DMS53 (cell line): ENCODE measurements around the gene VAT1L.

Experiments
- DNase-seq: peaks from one replicate; lab custom pipeline; 2025; lab: John Stamatoyannopoulos, UW

The VAT1L gene, protein sequence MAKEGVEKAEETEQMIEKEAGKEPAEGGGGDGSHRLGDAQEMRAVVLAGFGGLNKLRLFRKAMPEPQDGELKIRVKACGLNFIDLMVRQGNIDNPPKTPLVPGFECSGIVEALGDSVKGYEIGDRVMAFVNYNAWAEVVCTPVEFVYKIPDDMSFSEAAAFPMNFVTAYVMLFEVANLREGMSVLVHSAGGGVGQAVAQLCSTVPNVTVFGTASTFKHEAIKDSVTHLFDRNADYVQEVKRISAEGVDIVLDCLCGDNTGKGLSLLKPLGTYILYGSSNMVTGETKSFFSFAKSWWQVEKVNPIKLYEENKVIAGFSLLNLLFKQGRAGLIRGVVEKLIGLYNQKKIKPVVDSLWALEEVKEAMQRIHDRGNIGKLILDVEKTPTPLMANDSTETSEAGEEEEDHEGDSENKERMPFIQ

DNA sequence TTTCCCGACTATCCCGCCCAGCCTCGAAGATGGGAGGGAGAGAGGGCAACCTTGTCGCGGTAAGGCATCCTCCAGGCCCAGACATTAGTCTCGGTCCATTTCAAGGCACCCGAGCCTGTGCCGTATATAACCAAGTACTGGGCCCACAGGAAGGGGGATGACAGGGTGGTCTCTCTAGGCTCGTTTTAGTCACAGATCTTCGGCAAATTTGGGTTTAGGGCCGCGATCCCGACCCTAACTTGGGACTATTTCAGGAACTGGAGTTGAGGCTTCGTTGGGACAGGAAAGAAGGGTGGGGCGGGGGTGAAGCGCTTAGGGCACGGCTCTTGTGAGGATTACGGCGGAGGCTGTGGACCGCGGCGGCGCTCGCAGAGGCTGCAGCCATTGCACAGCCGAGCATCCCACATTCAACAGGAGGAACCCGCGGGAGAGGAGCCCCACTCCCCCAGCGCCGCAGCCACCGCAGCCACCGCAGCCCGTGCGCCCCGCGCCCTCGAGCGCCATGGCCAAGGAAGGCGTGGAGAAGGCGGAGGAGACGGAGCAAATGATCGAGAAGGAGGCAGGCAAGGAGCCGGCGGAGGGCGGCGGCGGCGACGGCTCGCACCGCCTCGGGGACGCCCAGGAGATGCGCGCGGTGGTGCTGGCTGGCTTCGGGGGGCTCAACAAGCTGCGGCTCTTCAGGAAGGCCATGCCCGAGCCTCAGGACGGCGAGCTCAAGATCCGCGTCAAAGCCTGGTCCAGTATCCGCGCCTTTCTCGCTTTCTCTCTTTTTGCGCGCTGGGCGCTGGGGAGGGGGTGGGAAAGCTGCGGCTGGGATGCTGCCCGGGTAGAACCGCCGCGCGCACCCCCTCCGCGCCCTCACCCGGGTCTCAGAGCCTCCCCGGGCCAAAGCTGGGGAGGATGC lies at the start of gene VAT1L:
Gene VAT1L, plus strand, starts transcription at position 384 of the 904 bp plus-strand sequence. Its CDS starts 119 bp downstream, at position 503.
- DNase-seq, result no peak

DNA sequence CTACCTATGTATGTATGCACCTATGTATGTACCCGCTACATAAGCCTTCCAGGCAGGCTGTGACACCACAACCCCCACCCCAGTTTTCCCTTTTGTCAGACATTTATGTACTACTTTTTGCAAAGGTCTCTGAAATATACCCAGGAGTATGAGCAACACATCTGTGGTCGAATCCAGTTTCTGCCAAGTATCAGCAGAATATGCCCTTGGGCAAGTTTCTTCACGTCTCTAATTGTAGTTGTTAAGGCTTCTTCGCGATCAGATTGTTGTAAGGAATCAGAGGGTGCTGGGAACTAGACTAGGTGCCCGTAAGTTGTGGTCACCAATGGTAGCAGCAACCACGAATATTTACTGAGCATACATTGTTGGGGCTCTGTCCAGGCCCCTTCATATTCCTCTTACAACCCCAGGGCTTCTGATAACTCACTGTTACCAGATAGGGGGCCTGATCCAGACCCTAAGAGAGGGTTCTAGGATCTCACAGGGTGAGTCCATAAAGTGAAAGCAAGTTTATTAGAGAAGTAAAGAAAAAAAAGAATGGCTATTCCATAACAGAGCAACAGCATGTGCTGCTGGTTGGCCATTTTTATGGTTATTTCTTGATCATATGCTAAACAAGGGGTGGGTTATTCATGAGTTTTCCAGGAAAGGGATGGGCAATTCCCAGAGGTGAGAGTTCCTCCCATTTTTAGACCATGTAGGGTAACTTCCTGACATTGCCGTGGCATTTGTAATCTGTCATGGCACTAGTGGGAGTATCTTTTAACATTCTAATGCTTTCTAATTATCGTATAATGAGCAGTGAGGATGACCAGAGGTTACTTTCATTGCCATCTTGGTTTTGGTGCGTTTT lies 49.4 kb upstream of the VAT1L start:
- DNase-seq, result no peak

DNA sequence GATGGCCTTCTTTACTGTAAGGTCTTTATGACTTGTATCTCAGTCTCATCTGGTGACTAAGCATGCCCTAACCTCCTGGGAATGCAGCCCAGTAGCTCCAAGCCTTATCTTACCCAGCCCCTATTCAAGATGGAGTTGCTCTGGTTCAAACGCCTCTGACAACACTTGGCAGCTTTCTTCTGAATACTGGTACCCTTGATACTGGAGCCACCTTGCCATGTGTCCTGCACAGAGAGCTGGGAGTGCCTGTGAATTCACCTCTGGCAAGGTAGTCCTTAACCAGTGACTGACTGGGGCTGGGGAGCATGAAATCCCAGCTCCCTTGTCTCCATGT lies 48.8 kb upstream of the VAT1L start:
- no peak for DNase-seq

DNA sequence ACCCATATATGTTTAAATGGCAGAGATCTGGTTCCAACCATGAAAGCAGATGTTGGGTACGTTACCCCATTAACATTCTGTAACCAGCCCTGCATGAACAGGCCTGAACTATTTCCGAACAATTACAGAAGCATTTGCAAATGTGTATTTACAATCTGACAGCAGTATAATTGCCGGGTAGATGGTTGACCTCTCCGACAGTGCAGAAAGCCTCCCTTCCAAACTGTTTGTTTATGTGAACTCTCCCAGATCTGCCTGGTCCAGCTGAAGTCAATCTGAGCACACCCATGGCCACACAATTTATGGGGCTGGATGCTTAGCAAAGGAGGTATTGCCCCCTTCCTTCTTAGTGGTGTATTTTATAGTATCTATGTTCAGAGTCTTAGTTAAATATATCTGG lies 44.2 kb upstream of the VAT1L start:
- DNase-seq, result no peak

DNA sequence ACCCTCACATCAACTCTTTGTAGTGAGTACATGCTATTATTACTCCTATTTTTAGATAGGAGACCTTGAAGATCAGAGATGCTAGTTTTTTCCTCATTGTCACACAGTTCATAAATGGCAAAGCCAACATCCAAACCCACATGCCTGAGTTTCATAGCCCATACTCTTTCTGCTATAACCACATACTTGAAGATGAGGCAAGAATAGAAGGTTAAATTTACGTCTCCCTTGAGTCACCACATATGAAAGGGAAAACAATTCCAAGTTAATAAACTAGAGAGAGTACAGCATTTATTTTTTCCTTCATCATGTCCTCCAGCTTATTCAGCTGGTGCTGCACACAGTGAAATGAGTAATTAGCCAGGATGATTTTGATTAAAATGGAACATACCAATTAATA lies 42.4 kb upstream of the VAT1L start:
- no peak for DNase-seq

DNA sequence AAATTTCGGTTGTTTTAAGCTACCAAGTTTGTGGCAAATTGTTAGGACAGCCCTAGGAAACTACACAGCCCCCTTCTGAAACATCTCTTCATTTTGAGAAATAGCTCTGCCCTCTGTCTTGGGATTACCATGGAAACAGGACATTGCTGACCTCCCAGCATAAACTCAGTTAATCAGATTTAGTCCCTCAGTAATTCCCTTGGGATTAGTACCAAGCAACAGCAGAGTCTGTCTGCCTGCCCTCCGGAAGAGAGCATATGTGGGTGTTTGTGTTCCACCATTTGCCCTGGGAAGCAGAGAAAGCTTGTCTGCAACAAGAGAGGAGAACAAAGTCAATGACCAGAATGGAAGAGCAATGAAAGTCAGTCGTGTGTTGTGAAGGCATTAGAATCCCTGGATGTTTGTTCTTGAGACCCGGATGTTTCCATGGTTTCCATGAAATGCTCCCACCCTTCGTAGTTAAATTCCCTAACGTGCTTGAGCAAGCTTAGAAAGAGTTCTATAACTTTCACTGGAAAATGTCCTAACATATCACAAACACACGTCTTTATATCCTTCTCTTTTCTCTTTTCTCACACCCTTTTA lies 39.9 kb upstream of the VAT1L start:
- no peak for DNase-seq

DNA sequence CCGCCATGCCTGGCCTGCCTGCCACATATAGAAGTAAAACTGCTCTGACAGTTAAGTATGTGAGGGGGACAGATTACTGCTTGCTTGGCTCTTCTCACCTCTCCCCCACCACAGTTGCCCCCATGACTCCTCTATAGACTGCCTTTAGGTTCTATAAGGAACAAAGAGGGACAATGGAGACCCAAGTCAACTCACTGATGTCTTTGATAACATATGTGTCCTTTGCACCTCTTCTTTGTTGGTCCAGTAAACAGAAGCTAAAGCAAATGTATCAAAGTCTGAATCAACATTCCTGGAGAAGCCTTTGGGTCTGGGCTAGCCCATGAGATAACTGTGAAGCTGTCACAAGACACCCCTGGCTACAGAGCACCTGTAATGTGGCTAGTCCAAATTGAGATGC lies 38.9 kb upstream of the VAT1L start:
- no peak for DNase-seq

DNA sequence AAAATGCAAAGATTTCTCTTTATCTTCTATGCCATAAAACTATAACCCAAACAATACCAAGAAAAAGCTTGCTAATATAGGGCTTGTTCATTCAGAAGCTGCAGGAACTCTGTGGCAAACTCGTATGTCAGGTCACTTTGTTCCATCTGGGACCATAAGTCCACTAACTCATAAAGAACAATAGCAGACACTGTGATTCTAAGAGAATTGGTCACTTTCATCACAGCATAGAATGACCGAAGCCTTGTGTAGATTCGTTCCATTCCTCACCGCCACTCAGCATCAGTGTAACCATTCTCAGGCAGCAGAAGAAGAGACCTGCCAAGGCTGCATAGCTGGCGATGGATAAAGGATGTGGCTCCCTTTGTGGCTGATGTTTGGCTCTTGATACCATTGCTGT lies 30.3 kb upstream of the VAT1L start:
- DNase-seq, result no peak

DNA sequence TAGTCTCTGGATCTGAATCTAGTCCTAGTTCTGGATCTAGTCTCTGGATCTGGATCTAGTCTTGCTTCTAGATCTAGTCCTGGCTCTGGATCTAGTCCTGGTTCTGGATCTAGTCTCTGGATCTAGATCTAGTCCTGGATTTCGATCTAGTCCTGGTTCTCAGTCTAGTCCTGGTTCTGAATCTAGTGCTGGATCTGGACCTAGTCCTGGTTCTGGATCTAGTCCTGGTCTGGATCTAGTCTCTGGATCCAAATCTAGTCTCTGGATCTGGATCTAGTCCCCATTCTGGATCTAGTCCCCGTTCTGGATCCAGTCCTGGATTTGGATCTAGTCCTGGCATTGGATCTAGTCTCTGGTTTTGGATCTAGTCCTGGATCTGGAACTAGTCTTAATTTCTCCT lies 29.9 kb upstream of the VAT1L start:
- DNase-seq, result no peak

DNA sequence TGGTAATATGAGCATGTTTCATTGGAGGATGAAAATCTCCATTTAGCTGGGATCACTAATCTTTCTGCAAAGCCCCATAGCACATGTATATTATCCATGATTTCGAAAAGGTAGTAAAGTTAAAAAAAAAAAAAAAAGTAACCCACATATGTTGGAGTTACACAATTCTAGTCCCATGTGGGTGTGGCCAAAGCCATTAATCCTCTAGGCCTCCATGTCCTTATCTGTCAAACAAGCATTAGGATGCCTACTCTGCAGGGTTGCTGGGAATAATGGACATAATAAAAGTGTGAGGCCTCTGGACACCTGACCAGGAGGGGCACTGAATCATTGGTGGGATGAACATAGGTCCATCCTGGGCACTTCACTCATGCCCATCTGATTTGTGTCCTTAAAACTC lies 29.2 kb upstream of the VAT1L start:
- no peak for DNase-seq

DNA sequence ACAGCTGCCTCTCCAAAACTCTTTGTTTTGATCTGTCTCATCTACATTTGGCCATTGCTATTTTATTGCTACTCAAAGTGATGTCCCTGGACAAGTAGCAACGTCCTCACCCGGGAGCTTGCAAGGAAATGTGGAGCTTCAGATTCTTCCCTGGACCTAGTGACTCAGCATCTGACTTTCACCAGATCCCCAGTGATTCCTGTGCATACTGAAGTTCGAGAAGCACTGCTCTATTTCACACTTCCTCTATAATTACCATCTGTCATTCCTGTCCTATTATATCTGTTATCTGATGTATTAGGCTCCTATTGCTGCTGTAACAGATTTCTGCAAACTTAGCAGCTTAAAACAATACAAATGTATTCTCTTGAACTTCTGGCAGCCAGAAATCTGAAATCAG lies 28.5 kb upstream of the VAT1L start:
- DNase-seq, result no peak

DNA sequence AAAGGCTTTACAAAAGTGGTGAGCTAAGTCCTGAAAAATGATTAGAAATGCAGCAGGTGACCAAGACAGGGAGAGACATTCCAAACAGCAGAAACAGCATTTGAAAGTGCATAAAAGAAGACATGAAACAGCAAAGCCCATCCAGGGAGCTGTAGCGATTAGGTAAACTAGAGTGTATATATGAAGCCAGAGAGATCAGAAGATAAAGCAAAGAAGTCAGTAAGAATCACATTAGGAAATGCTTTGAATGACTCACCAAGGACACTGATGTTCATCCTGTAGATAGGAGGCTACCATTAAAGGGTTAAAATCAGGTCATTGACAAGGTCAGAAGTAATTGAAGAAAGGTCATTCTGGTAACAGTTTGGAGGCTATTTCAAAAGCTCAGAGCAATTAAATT lies 27.6 kb upstream of the VAT1L start:
- no peak for DNase-seq

DNA sequence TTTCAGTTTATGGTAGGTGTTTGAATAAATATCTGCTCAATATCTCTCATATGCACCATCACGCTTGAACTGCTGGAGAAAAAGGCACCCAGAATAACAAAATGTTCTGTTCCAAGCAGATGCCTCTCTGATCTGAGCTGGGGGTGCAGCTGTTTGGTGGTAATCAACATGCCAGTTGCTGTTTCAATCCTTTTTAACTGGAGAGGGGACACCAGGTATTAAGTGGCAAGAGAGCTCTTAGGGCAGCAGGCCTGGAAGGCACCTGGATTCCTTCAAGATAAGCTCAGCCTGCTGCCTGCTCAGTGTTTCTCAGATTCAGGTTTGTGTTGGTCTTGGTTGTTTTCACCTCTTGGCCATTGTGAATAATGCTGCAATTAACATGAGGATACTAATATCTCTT lies 27.2 kb upstream of the VAT1L start:
- DNase-seq, result no peak

DNA sequence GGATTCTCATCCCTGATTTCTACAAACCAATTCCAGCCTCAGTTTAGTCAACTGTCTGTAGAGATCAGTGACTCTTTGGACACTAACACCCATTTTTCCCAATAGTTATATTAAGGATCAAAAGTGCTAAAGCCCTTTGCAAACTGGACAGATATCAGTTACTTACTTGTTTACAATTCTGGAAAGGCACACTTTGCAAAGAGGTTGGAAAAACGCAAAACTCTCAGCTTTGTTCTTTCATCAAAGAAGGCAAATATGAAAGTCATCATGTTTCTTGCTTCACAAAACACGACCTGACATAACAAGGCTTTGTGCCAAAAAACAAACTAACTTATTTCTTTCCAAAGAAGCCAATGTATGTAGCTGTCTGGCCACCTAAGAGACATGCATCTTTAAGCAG lies 26.1 kb upstream of the VAT1L start:
- DNase-seq, result no peak

DNA sequence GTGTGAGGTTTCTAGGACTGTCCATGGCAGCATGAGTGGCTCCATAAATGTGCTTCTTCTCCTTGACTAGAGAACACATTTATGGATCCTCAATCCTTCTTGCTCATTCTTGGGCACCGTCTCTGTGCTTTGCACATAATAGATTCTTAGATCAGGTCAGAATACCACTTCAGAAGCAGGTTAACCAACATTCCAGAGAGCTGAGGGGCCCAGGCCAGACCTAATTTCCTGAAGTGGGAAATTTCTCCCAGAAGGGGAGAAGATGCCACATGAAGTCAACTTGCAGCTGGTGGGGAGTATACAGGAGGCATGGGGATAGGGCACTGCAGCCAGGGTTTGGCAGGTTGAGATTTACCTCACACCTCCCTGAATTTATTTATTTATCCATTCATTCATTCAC lies 24.4 kb upstream of the VAT1L start:
- no peak for DNase-seq

DNA sequence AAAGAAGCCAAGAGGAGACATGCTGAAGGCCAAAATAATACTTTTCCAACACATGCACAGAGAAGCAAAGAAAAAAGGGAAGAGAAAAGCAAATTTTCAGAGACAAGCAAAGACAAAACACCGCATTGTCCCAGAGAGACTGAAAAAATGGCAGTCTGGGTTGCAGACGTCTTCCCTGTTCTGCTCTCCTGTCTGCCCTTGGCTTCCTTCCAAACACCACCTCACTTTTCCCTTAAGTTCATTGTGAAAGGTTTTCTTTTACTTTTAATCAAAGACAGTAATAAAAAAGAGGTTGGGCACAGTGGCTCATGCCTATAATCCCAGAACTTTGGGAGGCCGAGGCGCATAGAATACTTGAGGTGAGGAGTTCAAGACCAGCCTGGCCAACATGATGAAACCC lies 21.2 kb upstream of the VAT1L start:
- no peak for DNase-seq

DNA sequence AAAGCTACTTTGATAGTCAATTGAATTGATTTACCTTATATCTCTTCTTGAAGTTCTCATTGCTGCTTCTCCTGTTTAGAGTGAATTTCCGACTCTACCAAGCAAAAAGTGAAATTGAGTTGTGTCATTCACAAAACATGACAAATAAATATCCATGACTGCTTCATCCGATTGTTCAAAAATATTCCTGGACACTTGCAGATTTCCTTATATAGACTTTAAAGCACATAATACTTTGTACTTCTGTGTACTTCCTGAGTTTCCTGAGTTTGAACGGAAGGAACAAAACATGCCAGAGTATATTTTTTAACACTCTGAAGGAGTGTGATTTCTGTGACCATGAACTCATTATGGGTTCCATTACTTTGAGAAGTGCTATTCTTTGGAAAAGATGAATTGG lies 20.5 kb upstream of the VAT1L start:
- DNase-seq, result no peak

DNA sequence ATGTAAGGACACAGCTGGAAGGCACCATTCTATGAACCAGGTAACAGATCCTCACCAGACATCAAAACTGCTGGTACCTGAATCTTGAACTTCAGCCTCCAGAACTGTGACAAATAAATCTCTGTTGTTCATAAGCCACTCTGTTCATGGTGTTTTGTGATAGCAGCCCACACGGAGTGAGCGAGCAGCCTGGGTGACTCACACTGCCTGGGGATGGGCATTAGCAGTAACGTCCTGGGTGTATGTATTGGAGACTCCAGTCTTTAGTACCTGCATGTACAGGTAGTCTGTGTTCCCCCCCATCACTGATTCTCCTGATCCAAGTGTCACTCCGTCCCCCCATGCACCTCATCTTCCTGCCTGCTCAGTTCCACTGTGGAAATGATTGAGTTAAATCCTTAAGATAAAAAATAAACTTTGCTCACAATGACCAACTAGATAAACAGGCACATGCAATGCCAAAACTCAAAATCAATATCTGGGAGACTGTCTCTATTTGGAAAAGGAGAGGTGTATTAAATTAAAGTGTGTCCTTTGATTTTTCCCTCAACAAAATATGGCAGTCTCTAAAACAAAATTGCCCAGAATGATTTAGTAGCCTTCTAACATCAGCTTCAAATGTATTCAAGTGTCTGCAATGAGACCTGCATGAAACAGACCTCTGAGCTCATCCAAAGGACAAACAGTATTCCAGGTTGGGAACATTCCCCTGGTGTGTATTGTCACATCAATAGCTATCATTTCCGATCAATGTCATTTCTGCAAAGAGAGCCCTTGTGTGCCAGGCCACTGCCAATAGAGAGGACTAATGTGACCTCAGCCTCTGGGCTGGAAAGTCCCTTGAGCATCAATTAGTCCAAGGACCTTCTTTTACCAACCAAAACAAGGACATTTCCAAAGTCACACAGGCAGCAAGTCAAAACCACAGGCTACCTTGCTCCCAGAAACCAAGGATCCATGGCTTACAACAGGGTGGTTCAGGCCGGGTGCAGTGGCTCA lies 12.2 kb upstream of the VAT1L start:
- DNase-seq, result no peak

DNA sequence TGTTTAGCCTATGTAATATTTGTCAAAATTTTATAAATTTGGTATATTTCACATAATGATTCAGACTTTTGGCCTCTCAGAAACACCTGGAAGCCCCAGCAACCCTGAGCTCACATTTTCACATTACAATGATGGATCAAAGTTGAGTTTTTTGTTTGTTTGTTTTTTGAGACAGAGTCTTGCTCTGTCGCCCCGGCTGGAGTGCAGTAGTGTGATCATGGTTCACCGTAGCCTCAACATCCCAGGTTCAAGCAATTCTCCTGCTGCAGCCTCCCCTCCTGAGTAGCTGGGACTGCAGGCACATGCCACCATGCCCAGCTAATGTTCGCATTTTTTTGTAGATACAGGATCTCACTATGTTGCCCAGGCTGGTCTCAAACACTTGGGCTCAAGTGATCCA lies 10.6 kb upstream of the VAT1L start:
- no peak for DNase-seq

DNA sequence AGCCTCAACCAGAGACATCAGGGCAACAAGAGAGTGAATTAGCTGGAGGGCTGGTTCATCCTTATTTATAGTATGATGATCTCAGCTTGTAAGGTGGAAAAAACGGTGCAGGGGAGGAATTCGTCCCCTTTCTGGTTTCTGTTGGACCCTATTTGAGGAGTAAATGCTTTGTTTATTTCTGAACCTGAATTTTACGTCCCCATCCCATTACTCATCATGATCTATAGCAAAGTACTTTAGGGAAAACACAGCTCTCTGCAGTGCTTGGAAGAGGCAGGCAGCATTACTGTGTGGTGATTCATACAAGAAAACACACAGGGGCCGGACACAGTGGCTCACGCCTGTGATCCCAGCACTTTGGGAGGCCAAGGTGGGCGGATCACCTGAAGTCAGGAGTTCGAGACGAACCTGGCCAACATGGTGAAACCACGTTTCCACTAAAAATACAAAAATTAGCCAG lies 8.0 kb upstream of the VAT1L start:
- DNase-seq, result no peak

DNA sequence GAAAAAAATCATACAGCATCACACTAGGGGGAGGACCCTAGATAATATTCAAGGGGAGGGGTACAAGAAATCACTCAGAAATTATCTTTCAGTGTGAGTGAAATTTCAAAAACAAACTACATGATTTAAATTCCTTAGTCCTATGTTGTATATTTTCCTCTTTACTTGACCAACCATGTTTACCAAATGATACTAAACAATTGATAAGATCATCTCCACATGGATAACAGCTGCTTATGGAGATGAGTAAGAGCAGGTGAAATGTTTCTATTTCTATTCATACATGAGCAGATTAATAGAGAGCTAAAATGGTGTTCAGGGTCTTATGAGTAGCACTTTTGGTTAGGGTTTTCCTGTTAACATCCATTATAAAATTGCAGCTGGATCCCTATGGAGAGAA lies 7.3 kb upstream of the VAT1L start:
- no peak for DNase-seq
